HL-60/S4 treated with phorbol 12-myristate 13-acetate at 8.2 ng/mL for 4 days and 3 days (cell line): ENCODE results near the gene PRKCA.

Experiments
- in situ Hi-C: fragments of 300-500 bp; cut with MboI; formaldehyde crosslinking; loops from 2 replicates; pipeline ENCODE4 v1.15.0; 2022; ENCODE audit warnings: low sequenced_read_pairs

PRKCA gene

DNA sequence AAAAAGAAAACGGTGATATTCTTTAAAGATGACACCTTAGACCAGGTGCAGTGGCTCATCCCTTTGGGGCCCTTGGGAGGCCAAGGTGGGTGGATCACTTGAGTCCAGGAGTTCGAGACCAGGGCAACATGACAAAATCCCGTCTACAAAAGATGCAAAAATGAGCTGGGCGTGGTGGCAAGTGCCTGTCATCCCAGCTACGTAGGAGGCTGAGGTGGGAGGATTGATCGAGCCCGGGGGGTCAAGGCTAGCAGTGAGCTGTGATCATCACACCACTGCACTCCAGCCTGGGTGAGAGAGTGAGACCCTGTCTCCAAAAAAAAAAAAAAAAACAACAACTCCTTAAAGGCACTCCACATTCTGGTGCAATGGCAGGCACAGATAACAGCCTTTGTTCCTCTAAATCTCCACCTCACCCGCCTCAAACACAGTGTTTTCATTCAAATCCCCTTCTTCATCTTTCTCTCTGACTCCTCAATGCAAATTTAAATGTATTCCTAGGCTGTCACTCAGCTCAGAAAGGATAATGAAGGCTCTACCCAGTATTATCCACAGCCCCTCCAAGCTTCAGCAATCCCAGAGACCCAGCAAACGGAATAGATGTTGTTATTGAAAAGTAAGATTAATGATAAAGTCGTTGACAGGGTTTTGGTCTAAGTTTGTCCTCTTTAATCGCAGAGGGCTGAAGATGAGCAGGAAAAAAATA, 476.3 kb downstream of the PRKCA start:
- in situ Hi-C loops, result no loop called here

GRCh38 chr17:66779237-66779606, 476.8 kb downstream of the PRKCA start:
- in situ Hi-C loops, result no loop called here

DNA sequence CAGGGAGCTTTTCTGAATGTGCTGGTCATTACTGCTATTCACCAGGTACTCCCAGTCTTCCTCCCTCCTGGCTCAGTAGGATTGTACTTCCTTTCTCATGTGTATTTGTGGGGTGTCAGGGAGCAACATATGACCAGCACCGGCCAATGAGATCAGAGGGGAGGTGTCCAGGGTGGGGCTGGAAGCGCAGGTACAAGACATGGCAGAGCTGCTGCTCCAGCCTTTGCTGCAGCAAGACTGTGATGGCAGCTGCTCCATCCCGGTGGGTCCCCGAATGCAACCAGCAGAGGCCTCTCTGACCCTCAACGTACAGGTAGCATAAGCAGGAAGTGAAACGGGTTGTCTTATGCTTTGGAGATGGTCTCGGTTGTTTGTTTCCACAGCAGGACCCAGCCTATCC, 478.7 kb downstream of the PRKCA start:
- in situ Hi-C loops, result no loop called here

DNA sequence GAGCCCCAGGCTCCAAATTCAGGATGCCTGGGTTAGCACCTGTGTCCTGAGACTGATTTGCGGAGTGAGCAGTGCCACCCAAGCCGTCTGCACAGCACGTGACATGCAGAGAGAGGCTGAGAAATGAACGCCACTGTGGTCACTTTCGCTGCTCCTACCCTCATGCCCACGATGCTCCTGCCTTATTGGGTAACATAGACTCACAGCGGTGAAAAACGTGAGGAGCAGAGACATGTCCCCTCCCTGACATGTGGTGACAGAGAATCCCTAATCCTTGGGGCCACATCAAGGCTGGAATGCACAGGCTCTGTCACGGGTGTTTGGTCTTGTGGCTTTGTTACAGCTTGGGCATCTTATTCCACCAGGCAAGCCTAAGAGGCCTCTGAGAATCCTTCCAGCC, 480.4 kb downstream of the PRKCA start:
- in situ Hi-C loops, result no loop called here

DNA sequence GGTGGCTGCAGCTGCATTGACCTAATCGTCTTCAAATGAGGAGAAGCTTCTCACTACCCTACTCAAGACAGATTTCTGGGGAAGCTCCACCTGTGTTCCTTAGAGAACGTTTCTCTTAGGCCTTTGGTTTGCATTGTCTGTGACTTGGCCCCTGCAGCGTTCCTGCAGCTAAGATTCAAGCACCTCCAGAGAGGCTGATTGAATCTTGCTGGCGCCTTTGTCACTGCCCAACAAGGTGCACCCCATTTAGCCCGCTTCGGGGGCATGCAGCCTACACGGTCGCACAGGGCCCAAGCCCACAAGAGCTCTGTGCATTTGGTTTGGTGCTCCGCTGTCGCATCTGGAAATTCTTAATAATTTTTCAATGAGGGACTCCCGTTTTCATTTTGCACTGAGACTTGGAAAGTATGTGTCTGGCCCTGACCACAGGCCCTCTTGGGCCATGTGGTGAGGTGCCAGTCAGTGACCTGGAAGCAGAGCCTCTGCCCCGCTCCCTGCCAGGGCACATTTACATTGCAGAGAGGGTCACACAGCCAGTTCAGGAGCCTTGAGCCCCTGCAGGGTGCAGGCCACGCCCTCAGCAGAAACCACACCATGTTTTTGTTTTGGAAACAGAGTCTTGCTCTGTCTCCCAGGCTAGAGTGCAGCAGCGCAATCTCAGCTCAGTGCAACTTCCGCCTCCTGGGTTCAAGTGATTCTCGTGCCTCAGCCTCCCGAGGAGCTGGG, 481.4 kb downstream of the PRKCA start:
- in situ Hi-C loops, result no loop called here

DNA sequence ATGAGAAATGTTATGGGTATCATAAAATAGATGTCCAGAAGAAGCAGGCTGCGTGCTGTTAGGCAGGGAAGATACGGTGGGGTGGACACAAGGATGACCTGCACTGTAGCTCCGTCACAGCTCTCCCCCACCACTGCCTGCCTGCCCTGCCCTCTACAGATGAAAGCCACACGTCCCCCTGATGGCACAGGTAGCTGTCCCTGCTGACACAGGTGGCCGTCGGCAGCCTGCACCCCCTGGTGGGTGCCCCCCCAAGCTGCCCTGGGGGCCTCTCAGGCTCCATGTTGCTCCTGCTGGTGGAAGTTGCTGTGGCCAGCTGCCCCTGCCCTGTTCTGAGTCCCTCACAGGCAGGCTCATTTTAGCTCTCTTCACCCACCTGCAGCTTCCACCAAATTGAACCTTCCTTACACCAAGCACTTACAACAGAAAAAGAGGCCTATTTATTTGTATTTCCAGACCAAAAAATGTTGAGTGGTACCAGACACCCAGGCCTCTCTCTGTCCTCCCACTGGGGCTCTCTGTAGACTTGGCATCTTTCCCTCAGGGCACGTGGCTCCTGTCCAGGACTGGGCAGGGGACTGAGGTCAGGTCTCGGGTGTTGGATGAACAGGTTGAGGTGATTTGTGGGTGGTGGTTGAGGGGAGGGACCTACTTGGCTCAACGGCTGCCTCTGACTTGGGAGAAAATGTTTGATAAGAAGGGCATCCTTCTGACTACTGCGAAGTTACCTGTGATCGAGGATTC, 482.4 kb downstream of the PRKCA start:
- in situ Hi-C loops, result no loop called here

GRCh38 chr17:66786107-66786506, 483.7 kb downstream of the PRKCA start:
- in situ Hi-C loops, result no loop called here

DNA sequence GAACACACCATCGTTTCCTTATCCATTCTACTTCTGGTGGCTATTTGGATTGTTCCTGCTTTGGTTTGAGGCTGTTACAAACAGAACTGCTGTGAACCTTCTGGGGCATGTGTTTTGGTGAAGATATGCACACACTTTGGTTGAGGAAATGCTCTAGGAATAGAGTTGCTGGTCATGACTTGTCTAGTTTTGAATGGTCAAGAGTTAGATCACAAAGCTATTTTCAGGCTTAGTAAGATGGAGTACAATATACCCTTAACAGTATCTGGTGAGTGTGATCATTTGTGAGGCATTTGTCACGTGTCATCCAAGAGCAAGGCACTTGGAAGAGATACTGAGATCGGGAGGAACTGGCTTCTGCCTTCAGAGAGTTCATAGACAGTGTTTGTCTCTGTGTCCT, 485.5 kb downstream of the PRKCA start:
- in situ Hi-C loops, result no loop called here

- in situ Hi-C loops, result no loop called here
Measured at GRCh38 chr17:66789093-66789492, 486.7 kb downstream of the PRKCA start.

- in situ Hi-C loops, result no loop called here
Measured at GRCh38 chr17:66789961-66790437, 487.6 kb downstream of the PRKCA start.

GRCh38 chr17:66790501-66791061, 488.2 kb downstream of the PRKCA start:
- in situ Hi-C loops, result no loop called here

- in situ Hi-C loops, result no loop called here
Measured at GRCh38 chr17:66791347-66791746, 488.9 kb downstream of the PRKCA start.

DNA sequence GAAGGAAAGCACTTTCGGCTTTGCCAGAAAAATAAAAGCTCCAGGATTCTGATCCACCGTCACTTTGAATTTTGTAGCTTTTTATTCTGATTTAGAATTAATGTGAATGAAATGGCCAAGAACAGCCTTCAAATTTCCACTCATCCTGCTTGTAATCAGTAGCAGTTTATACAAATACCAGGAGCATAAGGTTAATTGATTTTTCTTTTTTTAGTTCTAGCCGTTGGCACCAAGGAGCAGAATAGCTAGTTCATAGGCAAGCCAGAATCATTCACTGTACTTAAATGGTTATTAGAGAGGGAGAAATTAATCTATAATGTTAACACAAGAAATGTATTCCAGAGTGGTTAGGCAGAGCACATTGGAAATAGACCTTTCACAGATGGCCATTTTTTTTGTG, 491.4 kb downstream of the PRKCA start:
- in situ Hi-C loops, result no loop called here

DNA sequence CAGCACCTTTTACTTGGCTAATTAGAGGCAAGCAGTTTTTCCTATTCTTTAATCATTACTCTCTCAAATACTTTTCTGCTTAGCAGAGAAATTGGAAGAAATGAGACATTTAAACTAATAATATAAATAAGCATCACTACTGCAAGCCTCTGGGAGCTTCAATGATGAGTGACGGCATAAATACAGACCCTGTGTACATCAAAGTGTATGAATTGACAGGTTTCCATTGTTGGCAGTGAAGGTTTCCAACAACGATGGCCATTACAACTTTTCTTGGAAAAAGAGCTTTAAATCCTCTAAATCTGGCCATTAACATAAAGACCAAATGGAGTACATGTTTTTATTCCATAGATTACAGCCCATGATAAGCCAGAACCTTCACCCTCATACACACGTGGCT, 493.1 kb downstream of the PRKCA start:
- in situ Hi-C loops, result no loop called here

- in situ Hi-C loops, result no loop called here
Measured at GRCh38 chr17:66799849-66800537, 497.6 kb downstream of the PRKCA start.

DNA sequence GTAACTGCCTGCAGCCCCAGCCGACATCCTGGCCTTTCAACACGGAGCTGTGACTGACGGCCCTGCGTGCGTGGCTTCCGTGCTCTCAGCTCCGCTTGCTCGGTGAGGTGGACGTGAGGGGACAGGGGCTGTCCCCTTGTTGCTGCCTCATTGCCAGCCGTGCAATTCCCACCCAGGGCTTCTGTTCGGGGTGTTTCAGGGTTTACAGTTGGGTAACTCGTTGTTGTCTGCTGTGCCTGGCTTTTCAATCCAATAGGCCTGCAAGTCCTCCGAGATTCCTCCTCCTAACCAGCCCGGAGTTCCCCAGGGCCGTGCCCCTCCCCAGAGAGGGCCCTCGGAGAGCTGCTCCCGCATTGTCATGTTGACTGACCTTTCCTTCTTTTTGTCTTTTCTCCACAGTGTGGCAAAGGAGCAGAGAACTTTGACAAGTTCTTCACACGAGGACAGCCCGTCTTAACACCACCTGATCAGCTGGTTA, 501.1 kb downstream of the PRKCA start:
- in situ Hi-C loops, result no loop called here

DNA sequence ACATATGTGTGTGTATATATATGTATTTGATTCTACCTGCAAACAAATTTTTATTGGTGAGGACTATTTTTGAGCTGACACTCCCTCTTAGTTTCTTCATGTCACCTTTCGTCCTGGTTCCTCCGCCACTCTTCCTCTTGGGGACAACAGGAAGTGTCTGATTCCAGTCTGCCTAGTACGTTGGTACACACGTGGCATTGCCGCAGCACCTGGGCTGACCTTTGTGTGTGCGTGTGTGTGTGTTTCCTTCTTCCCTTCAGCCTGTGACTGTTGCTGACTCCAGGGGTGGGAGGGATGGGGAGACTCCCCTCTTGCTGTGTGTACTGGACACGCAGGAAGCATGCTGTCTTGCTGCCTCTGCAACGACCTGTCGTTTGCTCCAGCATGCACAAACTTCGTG, 503.2 kb downstream of the PRKCA start:
- in situ Hi-C loops, result no loop called here

GRCh38 chr17:66807182-66807581, 504.8 kb downstream of the PRKCA start:
- in situ Hi-C loops, result no loop called here

DNA sequence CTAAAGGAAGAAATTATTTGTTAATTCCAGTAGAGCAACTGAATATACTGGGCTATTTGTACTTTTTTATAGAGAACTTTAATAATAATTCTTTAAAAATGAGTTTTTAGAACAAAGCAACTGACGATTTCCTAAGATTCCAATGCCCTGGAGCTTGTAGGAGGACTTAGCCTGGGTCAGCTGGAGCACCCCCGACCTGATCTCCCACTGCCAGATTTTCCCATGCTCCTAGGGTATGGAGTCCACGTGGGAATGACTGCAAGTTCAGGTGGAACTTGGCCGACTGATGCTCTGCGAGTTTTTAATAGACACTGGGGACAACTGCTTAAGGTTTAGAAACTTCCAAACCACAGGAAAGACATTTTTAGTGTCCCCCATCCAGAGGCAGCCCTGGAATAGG, 507.0 kb downstream of the PRKCA start:
- in situ Hi-C loops, result no loop called here

GRCh38 chr17:66810951-66811682, 508.7 kb downstream of the PRKCA start:
- in situ Hi-C loops, result no loop called here
